ENCODE data around the gene RASSF4. TPM values are rescaled to one million over a fixed set of nuclear protein-coding genes. Genes with fewer than 3 reads are reported as not detected.

Gene RASSF4
- total RNA-seq, 1 experiment from 2014 or later, result 2.8 TPM

DNA sequence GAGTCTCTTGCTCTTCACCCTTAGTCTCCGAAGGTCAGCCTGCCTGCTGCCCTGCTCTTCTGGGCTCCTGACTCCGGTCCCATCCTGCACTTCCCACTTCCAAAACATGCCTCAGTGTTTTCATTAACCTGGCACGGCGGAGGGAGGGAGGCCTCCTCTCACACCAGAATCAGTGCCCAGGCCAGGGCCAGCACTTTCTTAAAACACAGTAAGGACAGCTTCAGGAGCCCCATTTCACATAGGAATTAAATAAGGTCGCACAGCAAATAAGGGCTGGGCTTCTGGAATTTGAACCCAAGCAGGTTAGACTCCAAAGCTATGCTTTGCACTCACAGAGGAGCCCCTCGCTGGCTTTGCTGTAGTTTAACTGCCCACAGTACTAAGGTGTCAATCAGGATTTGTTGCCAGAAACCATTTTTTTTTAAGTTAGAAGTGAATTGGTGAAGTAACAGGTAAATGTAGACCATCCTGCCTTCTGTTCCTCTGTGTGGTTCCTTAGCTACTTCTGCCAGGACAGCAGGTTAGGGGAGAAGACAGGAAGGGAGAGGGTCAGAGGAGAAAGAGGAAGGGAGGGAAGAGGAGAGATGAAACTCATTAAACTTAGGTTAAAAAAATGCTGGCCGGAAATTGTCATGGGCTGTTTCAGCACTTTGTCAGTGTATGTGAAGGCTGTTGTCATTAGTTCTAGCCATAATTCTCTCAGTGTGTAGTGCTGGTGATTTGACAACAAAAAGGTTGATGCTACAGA lies 1.1 kb downstream of the RASSF4 start:
- Histone ChIP-seq H3K27me3 (ENCODE audit: insufficient read depth, low read length) (no peaks in the 10 kb centered on the region), H4K20me1 (ENCODE audit: insufficient read depth) (no peaks in the 10 kb centered on the region), H3K9me2 (ENCODE audit: insufficient read depth) (no peaks in the 10 kb centered on the region), H3K27ac (ENCODE audit: low read depth, low read length) (no peak overlapping the region), H3K9ac (ENCODE audit: low read length) (no peak overlapping the region), H3K4me1 (ENCODE audit: control insufficient read depth in 1 of 2, insufficient read depth in 2 of 2, low read length in 2 of 2) (peaks cover 3 to 17% of the 10 kb centered on the region in 2 experiments; a peak in 3 of 4 replicates), H3K9me3 (ENCODE audit: control insufficient read depth in 1 of 2, insufficient read depth in 1 of 2, low read depth in 1 of 2, low read length in 2 of 2) (no peaks in the 10 kb centered on the region), H2AFZ (ENCODE audit: low read depth, low read length, poor library complexity, severe bottlenecking) (no peak overlapping the region), H3K4me3 (replicated peaks in 1 of 2; ENCODE audit: low read depth in 1 of 2, low read length in 2 of 2) (no peak overlapping the region), H3K4me2 (ENCODE audit: low read length) (peak overlapping the region; percentile 98; the same call in 1 of the 2 replicates), H3K36me3 (ENCODE audit: control insufficient read depth in 1 of 2, insufficient read depth in 2 of 2, low read length in 2 of 2) (no peaks in the 10 kb centered on the region), H3K79me2 (ENCODE audit: insufficient read depth, low read length) (no peaks in the 10 kb centered on the region)
- ChIA-PET POLR2A (no interaction called here), RAD21 (ENCODE audit: low non-redundant PET in 1 of 2, low total read pairs in 2 of 2, uncharacterized antibody in 2 of 2, unreplicated experiment in 2 of 2) (no interaction called here), CTCF (interaction anchor here (1.1 kb wide), 1 partner anchor 28 kb away, joined by 3 read pairs; no protein-coding TSS in a partner anchor)
- intact Hi-C loops (cut with micrococcal nuclease), result no loop called here
- no peak for ATAC-seq
- TF ChIP-seq FOSL1 (IDR thresholded peaks at IDR 0.05; ENCODE audit: low read depth) (no peak), SIN3A (IDR thresholded peaks at IDR 0.05; ENCODE audit: low read depth) (no peak), SRF (IDR thresholded peaks at IDR 0.05; ENCODE audit: low read depth) (no peak), ZFX (IDR thresholded peaks at IDR 0.05) (no peak), ATF3 (IDR thresholded peaks at IDR 0.05) (no peak)
- TF ChIP-seq, protein P1, sequence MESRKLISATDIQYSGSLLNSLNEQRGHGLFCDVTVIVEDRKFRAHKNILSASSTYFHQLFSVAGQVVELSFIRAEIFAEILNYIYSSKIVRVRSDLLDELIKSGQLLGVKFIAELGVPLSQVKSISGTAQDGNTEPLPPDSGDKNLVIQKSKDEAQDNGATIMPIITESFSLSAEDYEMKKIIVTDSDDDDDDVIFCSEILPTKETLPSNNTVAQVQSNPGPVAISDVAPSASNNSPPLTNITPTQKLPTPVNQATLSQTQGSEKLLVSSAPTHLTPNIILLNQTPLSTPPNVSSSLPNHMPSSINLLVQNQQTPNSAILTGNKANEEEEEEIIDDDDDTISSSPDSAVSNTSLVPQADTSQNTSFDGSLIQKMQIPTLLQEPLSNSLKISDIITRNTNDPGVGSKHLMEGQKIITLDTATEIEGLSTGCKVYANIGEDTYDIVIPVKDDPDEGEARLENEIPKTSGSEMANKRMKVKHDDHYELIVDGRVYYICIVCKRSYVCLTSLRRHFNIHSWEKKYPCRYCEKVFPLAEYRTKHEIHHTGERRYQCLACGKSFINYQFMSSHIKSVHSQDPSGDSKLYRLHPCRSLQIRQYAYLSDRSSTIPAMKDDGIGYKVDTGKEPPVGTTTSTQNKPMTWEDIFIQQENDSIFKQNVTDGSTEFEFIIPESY (IDR thresholded peaks at IDR 0.05; ENCODE audit: extremely low read depth, insufficient replicate concordance, low read length), result no peak
- BruUV-seq (replicated peaks), result no TSS peak
- no peak for DNase-seq (ENCODE audit: low read depth, low spot score)

DNA sequence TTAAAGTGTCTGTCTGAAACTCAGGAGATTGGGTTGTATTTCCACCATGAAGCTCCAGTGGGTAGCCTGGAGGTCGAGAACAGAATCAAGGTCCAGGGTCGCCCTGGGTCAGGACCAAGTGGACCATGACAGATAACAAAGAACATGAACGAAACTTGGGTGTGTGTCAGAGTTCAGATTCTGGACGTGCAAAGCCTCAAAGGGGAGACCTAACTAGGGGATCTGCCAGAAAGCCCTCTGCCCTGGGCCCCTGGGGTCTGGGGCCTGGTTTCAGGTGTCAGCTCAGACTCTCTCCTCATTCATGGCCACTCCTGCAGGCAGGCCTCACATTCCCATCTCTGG lies 1.6 kb downstream of the RASSF4 start:
- Histone ChIP-seq H3K4me1 (ENCODE audit: control insufficient read depth in 1 of 2, insufficient read depth in 2 of 2, low read length in 2 of 2) (peaks cover 3 to 20% of the 10 kb centered on the region in 2 experiments; a peak in 3 of 4 replicates), H3K27me3 (ENCODE audit: insufficient read depth, low read length) (no peaks in the 10 kb centered on the region), H3K27ac (ENCODE audit: low read depth, low read length) (no peak overlapping the region), H3K4me3 (replicated peaks in 1 of 2; ENCODE audit: low read depth in 1 of 2, low read length in 2 of 2) (no peak overlapping the region), H3K36me3 (ENCODE audit: control insufficient read depth in 1 of 2, insufficient read depth in 2 of 2, low read length in 2 of 2) (no peaks in the 10 kb centered on the region), H2AFZ (ENCODE audit: low read depth, low read length, poor library complexity, severe bottlenecking) (no peak overlapping the region), H3K79me2 (ENCODE audit: insufficient read depth, low read length) (no peaks in the 10 kb centered on the region), H3K9ac (ENCODE audit: low read length) (no peak overlapping the region), H3K9me3 (ENCODE audit: control insufficient read depth in 1 of 2, insufficient read depth in 1 of 2, low read depth in 1 of 2, low read length in 2 of 2) (no peaks in the 10 kb centered on the region), H4K20me1 (ENCODE audit: insufficient read depth) (no peaks in the 10 kb centered on the region), H3K9me2 (ENCODE audit: insufficient read depth) (no peaks in the 10 kb centered on the region), H3K4me2 (ENCODE audit: low read length) (no peak overlapping the region)
- POLR2A ChIA-PET, result no interaction called here
- BruUV-seq (replicated peaks), result no TSS peak
- RAD21 ChIA-PET (ENCODE audit: low non-redundant PET in 1 of 2, low total read pairs in 2 of 2, uncharacterized antibody in 2 of 2, unreplicated experiment in 2 of 2), result no interaction called here
- CTCF ChIA-PET, result interaction anchor here (1.1 to 1.4 kb wide), 2 partner anchors 17 to 28 kb away, joined by 3 read pairs; partner anchors contain the start of gene DEPP1
- intact Hi-C loops (cut with micrococcal nuclease), result no loop called here
- ATAC-seq, result no peak
- no peak for DNase-seq (ENCODE audit: low read depth, low spot score)
- TF ChIP-seq CBX3 (IDR thresholded peaks at IDR 0.05; ENCODE audit: low read depth) (no peak), TCF7L2 (IDR thresholded peaks at IDR 0.05; ENCODE audit: borderline replicate concordance, extremely low read depth, insufficient read depth, insufficient read length) (no peak), POLR2AphosphoS5 (IDR thresholded peaks at IDR 0.05; ENCODE audit: low read depth, low read length) (no peak), SIN3A (IDR thresholded peaks at IDR 0.05; ENCODE audit: low read depth) (no peak), SRF (IDR thresholded peaks at IDR 0.05; ENCODE audit: low read depth) (no peak), FOSL1 (IDR thresholded peaks at IDR 0.05; ENCODE audit: low read depth) (no peak), SP1 (IDR thresholded peaks at IDR 0.05; ENCODE audit: low read depth) (no peak), EGR1 (IDR thresholded peaks at IDR 0.05; ENCODE audit: low read depth) (no peak), REST (IDR thresholded peaks at IDR 0.05; ENCODE audit: low read depth) (no peak), POLR2A (IDR thresholded peaks at IDR 0.05; ENCODE audit: borderline replicate concordance, extremely low read depth, insufficient read depth, insufficient read length) (no peak)
- TF ChIP-seq, protein P2, sequence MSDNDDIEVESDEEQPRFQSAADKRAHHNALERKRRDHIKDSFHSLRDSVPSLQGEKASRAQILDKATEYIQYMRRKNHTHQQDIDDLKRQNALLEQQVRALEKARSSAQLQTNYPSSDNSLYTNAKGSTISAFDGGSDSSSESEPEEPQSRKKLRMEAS (IDR thresholded peaks at IDR 0.05), result no peak
